ENCODE measurements around the gene C1R.
"Not testable (repeated sequence)": the region's sequence is repeated elsewhere in the genome, so short reads cannot be mapped to it uniquely, and the experiment has no call there.

Gene C1R

GRCh38 chr12:7067096-7067495 is 25.1 kb downstream of the C1R start:
- no peak for DNase-seq (ENCODE audit: low spot score)

DNA sequence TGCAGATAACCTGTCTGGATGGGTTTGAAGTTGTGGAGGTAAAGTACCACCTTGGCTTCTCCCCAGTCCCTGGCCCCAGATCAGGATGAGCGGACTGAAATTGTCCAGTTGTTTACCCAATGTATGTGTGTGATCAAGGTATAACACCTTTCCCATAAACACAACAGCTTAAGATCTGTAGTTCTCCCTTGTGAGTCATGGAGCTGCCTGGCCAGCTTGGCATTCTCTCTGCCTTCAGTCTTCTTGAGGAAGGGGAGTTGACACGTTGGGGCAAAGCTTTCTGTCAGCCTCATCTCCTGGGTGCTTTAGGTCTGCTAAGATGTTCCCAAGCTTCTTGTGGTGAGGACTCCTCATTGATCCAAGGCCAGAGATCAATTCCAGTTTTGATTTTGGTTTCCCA is 25.6 kb downstream of the C1R start:
- no peak for DNase-seq (ENCODE audit: low spot score)

DNA sequence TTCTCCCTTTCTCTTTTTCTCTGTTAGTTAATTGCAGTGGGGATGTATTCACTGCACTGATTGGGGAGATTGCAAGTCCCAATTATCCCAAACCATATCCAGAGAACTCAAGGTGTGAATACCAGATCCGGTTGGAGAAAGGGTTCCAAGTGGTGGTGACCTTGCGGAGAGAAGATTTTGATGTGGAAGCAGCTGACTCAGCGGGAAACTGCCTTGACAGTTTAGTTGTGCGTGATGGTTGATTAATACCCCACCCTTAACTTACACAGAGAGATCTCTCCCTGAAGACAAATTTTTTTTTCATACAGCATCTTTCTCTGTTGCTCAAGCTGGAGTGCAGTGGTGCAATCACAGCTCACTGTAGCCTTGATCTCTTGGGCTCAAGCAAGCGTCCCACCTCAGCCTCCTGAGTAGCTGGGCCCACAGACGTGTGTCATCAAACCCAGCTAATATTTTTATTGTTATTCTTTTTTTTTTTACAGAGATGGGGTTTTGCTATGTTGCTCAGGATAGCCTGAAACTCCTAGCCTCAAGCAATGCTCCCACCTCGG is 27.1 kb downstream of the C1R start:
- no peak for DNase-seq (ENCODE audit: low spot score)

DNA sequence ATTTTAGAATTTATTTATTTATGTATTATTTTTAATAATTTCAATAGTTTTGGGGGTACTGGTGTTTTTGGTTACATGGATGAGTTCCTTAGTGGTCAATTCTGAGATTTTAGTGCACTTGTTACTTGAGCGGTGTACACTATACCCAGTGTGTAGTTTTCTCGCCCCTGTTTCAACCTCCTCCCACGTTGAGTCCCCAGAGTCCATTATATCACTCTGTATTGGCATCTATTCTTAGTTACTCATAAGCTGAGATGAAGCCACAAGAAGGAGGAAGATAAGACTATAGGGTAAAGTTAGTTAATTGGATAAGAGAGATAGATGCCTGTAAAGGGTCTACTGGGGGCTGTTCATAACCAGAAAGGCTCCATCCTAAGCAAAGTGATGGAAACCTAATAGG is 27.7 kb downstream of the C1R start:
- DNase-seq (ENCODE audit: low spot score), result no peak

- no peak for DNase-seq (ENCODE audit: low spot score)
Measured at GRCh38 chr12:7061596-7061995, 30.6 kb downstream of the C1R start.

DNA sequence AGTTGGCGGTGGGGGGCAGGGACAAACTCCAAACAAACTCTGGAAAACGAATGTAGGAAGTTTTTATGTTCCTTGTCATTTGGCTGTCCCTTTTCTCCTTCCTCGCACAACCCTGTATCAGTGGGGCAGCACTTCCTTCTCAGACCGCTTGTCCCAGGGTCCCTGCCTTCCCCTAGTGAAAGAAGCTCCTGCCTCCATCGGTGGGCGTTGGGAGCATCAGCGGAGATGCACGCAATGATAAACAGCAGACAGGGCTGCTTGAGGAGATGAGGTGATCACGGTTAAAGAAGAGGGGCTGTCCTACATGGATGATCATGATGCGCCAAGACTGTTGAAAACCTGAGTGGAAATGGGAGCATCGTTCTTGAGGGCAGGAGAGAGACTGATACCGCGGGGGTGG is 31.1 kb downstream of the C1R start:
- DNase-seq (ENCODE audit: low spot score), result no peak

- no peak for DNase-seq (ENCODE audit: low spot score)
Measured at GRCh38 chr12:7060353-7060954, 31.8 kb downstream of the C1R start, which contains the start of gene C1S. TSS of gene C1S (plus strand) at chr12:7060718. CDS start at chr12:7061913, 1,195 bp downstream.

GRCh38 chr12:7059780-7060179 is 32.5 kb downstream of the C1R start:
- DNase-seq (ENCODE audit: low spot score), result no peak

GRCh38 chr12:7058850-7059395 is 33.3 kb downstream of the C1R start:
- DNase-seq (ENCODE audit: low spot score), result no peak

DNA sequence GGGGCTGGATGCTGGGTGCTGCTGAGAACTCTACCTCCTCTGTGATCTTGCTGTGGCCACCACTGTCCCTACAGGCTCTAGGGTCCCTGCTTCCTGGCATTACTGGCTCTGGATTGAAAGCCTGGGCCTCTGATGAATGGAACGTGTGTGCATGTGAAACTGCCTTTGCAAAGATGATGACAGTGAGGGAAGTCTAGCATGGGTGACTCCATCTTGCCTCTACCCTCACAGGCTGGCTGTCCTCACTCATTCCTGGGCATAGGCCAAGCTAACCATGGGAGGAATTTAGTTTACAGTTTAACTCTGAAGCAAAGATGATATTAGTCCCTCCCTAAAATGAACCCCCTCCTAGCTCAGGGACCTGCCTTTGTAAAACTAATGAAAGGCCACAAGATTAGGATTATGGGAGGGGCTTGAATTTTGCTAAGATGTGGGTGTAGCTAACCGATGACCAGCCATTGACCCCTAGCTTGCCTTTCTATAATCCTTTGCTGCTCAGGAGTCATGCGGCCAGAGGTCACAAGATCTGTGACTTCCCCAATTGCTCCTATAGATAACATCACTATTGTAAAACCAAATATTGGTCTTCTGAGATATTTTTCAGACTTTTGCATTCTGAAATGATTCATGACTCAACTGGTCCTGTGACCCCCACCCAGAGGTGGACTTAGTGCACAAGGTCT is 33.9 kb downstream of the C1R start:
- DNase-seq (ENCODE audit: low spot score), result no peak

GRCh38 chr12:7055736-7056135 is 36.5 kb downstream of the C1R start:
- not testable (repeated sequence) for DNase-seq (ENCODE audit: low spot score)

- DNase-seq (ENCODE audit: low spot score), result no peak
Measured at GRCh38 chr12:7054925-7055324, 37.3 kb downstream of the C1R start.

DNA sequence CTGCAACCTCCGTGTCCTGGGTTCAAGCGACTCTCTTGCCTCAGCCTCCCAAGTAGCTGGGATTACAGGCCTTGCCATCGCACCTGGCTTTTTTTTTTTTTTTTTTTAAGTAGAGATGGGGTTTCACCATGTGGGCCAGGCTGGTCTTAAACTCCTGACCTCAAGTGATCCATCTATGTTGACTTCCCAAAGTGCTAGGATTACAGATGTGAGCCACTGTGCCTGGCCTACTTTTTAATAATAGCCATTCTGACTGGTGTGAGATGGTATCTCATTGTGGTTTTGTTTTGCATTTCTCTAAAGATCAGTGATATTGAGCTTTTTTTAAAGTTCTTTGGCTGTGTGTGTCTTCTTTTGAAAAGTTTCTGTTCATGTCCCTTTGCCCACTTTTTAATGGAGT is 42.3 kb downstream of the C1R start:
- DNase-seq (ENCODE audit: low spot score), result not testable (repeated sequence)

DNA sequence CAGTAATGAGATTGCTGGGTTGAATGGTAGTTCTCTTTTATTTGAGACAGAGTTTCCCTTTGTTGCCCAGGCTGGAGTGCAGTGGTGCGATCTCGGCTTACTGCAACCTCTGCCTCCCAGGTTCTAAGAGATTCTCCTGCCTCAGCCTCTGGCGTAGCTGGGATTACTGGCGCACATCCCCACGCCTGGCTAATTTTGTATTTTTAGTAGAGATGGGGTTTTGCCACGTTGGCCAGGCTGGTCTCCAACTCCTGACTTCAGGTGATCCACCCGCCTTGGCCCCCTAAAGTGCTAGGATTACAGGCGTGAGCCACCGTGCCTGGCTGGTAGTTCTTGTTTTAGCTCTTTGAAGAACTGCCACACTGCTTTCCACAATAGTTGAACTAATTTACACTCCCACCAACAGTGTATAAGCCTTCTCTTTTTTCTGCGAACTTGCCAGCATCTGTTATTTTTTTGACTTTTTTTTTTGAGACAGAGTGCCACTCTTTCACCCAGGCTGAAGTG is 42.7 kb downstream of the C1R start:
- DNase-seq (ENCODE audit: low spot score), result not testable (repeated sequence)

DNA sequence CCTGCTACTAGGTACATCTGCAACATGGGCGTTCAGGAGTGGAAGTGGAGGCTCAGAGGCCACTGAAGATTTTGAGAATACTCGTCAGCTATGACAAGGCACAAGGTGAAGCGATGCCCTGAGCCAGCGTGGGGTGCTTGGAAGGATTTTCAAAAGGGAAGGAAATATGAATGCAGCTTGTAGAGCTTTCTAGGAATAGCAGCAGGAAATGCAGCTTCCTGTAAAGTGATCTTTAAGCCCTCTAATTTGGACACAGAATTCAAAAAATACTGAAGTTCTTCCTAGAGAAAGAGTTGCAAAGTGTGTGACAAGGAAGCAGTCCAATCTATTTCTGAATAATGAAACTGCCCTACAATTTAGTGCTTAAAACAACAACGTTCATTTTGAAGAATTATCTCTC is 44.9 kb downstream of the C1R start:
- DNase-seq (ENCODE audit: low spot score), result no peak

GRCh38 chr12:7046383-7047105 is 45.7 kb downstream of the C1R start:
- no peak for DNase-seq (ENCODE audit: low spot score)

GRCh38 chr12:7045913-7046312 is 46.3 kb downstream of the C1R start:
- no peak for DNase-seq (ENCODE audit: low spot score)

GRCh38 chr12:7042842-7043241 is 49.4 kb downstream of the C1R start:
- peak; percentile 28 for DNase-seq (ENCODE audit: low spot score)

GRCh38 chr12:7039403-7039802 is 52.8 kb downstream of the C1R start:
- no peak for DNase-seq (ENCODE audit: low spot score)

- no peak for DNase-seq (ENCODE audit: low spot score)
Measured at GRCh38 chr12:7038591-7038990, 53.7 kb downstream of the C1R start.

- not testable (repeated sequence) for DNase-seq (ENCODE audit: low spot score)
Measured at GRCh38 chr12:7037411-7037810, 54.8 kb downstream of the C1R start.

- no peak for DNase-seq (ENCODE audit: low spot score)
Measured at GRCh38 chr12:7035463-7035862, 56.8 kb downstream of the C1R start.
